Pancreas (tissue), 10 donors: ENCODE data around the gene RNF181. TPM values are rescaled to one million over a fixed set of nuclear protein-coding genes. Genes with fewer than 3 reads are reported as not detected.

Experiments
- ATAC-seq, 4 donors: fragments of 200-7000 bp; cut with Tn5 transposase; one replicate each; pipeline versions ENCODE4 v1.8.0 to v1.9.1; 2020; ENCODE audit warnings: mild to moderate bottlenecking in 4 of 4, moderate library complexity in 4 of 4
- DNase-seq, 6 donors: peaks; one replicate each; pipeline ENCODE4 v3.0.0-alpha.2; 2020
- FAIRE-seq: peaks from 2 replicates; lab custom pipeline; 2012; peaks lifted over from hg19 to GRCh38; lab: Jason Lieb, UNC
- H3K27ac ChIP-seq, 4 donors: fragments of 200-600 bp; sonication (generic); 1 replicate in 3 of 4; 2 replicates in 1 of 4; pipeline versions ENCODE4 v1.5.0 to v1.8.0; 2020
- H3K27me3 ChIP-seq, 4 donors: fragments of 200-600 bp; one replicate each; pipeline ENCODE4 v1.8.0; 2021
- H3K36me3 ChIP-seq, 3 donors: fragments of 200-600 bp; sonication (generic) in 1 of 3; one replicate each; pipeline versions ENCODE4 v1.5.0 to v1.8.0; 2020 to 2021
- H3K4me1 ChIP-seq, 3 donors: fragments of 200-600 bp; one replicate each; pipeline ENCODE4 v1.8.0; 2021
- H3K4me3 ChIP-seq, 4 donors: fragments of 200-600 bp; sonication (generic) in 2 of 4; one replicate each; pipeline versions ENCODE4 v1.5.0 to v1.8.0; 2020 to 2021
- H3K9me3 ChIP-seq, 4 donors: fragments of 200-600 bp; one replicate each; pipeline ENCODE4 v1.8.0; 2021
- WGBS, 2 donors: extraction: QIAGEN DNeasy Blood & Tissue Kit; methylation state at CpG; one replicate each; pipeline ENCODE4 v1.1.7; 2013; 5-methylcytosine and 5-hydroxymethylcytosine counted together
- intact Hi-C, 3 donors: fragments of 100-400 bp; cut with DNase I; formaldehyde crosslinking; loops; one replicate each; pipeline versions ENCODE4 v1.11.1 to v1.14.2; 2022
- polyA plus RNA-seq, 2 donors: library from polyadenylated mRNA; stranded (reverse); fragments of 200-250 nt; gene quantifications; one replicate each; pipeline ENCODE4 v1.2.3, GENCODE V29; 2013
- total RNA-seq, 6 donors: library from RNA; stranded (reverse); fragmentation: NEBNext Ultra II Directional in 4 of 6; extraction: Animal tissue kit (Norgen Biotek cat#: 25700) in 4 of 6; gene quantifications; one replicate each; pipeline versions ENCODE4 v1.2.1 to v1.2.4, GENCODE V29; 2021 to 2023
- TF ChIP-seq, protein P1 (sequence below), 4 donors: fragments of 200-600 bp; sonication (generic) in 3 of 4; IDR thresholded peaks; one replicate each; pipeline versions ENCODE4 v1.5.0 to v1.8.0; 2021; ENCODE audit warnings: antibody characterized with exemption in 4 of 4
- donor health status: healthy with polysubstance abuse.
- donor health status: DM: no; HTN: no; CAD: no; lungs with moderate emphysema.
- donor health status: DM: no; HTN: no; CAD: no.
- donor health status: control.
- donor health status: control.
- donor health status: Bipolar disorder and iron deficiency.
- donor health status: DM: yes; HTN: yes; CAD: no.
- donor health status: DM: no; HTN: no; CAD: no.
- donor health status: DM: no; HTN: no; CAD: no.
- donor health status: DM: yes; HTN: yes; CAD: no.

RNF181 gene
- total and polyA plus RNA-seq, 8 donors = 53.5 to 104 (median 65.5) TPM

DNA sequence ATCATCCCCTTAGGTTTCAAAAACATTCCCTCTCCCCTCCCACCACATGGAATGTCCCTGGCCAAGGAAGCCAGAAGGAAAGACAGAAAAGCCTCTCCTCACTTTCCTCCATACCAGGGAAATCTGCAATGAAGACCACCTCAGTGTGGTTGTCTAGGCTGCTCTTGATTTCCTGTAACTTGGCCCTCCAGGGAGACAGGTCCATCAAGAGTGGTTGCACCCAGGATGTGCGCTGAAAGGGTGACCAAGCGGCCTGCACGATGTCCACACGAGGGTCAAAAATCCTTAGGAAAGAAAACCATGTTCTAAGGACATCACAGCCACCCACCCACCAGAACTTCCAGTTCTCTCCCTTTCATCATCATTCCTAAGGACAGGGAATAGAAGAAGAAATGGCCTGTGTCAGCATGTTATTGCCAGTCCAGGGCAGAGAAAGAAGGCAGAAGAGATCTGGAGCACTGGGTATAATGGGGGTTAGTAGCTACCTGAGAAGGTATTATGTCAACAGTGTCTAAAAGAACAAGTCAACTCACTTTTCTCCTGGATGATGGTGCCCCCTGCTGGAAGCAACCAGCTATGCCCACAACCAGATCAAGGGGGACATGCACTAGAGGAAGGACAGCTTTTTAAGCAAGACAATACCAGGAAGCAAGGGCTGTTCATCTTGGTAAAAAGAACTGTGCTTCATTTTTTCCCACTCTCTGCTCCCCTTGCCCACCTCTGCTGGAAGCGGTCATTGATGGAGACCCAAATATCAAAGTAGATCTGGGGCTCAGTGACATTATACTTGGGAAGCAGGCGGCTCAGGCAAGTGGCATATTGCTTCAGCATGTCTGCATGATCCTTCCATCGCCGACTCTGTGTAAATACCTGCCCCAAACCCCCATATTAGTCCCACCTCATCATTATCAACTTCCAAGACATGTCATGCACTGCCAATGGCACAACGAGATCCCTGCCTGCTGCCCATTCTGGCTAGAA, 43.6 kb upstream of the RNF181 start:
- 45 to 53% methylated on average over 9 of the region's 9 CpGs for WGBS, 2 donors
- TF ChIP-seq, protein P1, sequence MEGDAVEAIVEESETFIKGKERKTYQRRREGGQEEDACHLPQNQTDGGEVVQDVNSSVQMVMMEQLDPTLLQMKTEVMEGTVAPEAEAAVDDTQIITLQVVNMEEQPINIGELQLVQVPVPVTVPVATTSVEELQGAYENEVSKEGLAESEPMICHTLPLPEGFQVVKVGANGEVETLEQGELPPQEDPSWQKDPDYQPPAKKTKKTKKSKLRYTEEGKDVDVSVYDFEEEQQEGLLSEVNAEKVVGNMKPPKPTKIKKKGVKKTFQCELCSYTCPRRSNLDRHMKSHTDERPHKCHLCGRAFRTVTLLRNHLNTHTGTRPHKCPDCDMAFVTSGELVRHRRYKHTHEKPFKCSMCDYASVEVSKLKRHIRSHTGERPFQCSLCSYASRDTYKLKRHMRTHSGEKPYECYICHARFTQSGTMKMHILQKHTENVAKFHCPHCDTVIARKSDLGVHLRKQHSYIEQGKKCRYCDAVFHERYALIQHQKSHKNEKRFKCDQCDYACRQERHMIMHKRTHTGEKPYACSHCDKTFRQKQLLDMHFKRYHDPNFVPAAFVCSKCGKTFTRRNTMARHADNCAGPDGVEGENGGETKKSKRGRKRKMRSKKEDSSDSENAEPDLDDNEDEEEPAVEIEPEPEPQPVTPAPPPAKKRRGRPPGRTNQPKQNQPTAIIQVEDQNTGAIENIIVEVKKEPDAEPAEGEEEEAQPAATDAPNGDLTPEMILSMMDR (IDR thresholded peaks at IDR 0.05) = peak; percentile 75 to 87 (median 85)
- intact Hi-C loops = loop anchor here (5.0 to 10.0 kb wide), 2 partner anchors 127 to 130 kb away; no protein-coding TSS in a partner anchor
- Histone ChIP-seq H3K4me1 (peaks cover 0 to 11% (median 0%) of the 10 kb centered on the region in 3 donors), H3K27ac (peak overlapping the region in 1 of 4 donors; percentile 30), H3K4me3 (no peak overlapping the region), H3K9me3 (no peaks in the 10 kb centered on the region), H3K27me3 (no peaks in the 10 kb centered on the region), H3K36me3 (peaks cover 0 to 48% (median 8%) of the 10 kb centered on the region in 3 donors)
- FAIRE-seq (no peak), DNase-seq (peak; percentile 80 to 91 (median 86)), ATAC-seq (peak; percentile 60 to 92 (median 80))

DNA sequence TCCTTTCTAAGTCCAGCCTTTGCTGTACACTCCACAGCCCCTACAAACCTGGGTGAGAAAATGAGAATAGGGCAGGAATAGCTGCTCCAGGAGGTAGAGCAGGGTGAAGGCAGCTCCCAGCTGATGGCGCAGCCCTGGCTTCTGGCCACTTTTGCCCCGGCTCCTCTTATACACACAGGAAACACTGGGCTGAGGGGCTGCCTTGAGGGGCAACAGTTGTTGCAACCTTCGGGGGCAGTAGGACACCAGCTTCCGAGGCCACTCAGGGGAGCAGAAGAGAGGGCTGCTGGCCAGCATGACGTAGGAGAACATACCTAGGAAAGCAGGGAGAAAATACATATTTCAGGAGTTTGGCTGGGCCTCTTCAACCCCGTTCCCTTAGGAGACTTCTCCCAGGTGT, 42.4 kb upstream of the RNF181 start:
- Histone ChIP-seq H3K27me3 (no peaks in the 10 kb centered on the region), H3K4me1 (peaks cover 0 to 11% (median 0%) of the 10 kb centered on the region in 3 donors), H3K36me3 (peaks cover 0 to 48% (median 8%) of the 10 kb centered on the region in 3 donors), H3K27ac (no peak overlapping the region), H3K4me3 (no peak overlapping the region), H3K9me3 (no peaks in the 10 kb centered on the region)
- intact Hi-C loops = loop anchor here (5.0 to 10.0 kb wide), 2 partner anchors 128 to 131 kb away; no protein-coding TSS in a partner anchor
- DNase-seq (no peak), FAIRE-seq (no peak), ATAC-seq (no peak)
- TF ChIP-seq, protein P1 (IDR thresholded peaks at IDR 0.05) = no peak
- 82 to 88% methylated on average over 6 of the region's 6 CpGs for WGBS, 2 donors

DNA sequence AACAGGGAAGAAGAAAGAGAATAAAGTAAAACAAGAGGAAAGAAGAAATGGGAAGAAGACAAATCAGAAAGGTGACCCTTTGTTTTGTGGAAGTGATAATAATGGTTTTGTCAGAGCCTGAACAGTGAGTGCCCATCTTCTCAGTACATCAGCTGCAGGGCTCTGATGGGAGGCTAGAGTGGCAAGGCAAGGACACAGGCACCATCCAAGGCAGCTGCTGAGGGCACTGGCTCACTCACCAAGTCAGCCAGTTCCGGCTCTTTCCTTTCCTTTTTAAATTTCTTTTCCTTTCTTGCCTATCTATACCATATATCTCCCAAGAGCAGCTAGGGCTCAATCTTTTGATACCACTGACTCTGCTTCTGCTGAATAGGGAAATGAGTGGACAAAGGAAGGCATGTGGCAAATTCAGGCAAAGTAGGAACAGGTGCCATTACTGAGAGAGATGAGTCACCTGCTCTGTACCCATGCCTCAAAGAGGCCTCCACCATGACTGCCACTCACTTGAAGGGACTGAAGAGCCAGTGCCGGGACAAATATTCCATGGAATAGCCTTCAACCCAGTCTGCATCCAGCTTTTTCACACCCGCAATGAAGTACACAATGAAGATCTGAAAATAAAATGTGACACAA, 40.4 kb upstream of the RNF181 start:
- no peaks in the 10 kb centered on the region for H3K9me3 ChIP-seq
- peaks cover 0 to 20% (median 9%) of the 10 kb centered on the region in 3 donors for H3K4me1 ChIP-seq
- H3K36me3 ChIP-seq = peaks cover 0 to 43% (median 8%) of the 10 kb centered on the region in 3 donors
- TF ChIP-seq, protein P1 (IDR thresholded peaks at IDR 0.05) = no peak
- no peaks in the 10 kb centered on the region for H3K27me3 ChIP-seq
- DNase-seq (no peak), ATAC-seq (no peak), FAIRE-seq (no peak)
- no peak overlapping the region for H3K4me3 ChIP-seq
- no peak overlapping the region for H3K27ac ChIP-seq
- WGBS, 2 donors = 89 to 92% methylated on average over 3 of the region's 3 CpGs
- intact Hi-C loops = loop anchor here (5.0 to 10.0 kb wide), 2 partner anchors 130 to 133 kb away; no protein-coding TSS in a partner anchor

DNA sequence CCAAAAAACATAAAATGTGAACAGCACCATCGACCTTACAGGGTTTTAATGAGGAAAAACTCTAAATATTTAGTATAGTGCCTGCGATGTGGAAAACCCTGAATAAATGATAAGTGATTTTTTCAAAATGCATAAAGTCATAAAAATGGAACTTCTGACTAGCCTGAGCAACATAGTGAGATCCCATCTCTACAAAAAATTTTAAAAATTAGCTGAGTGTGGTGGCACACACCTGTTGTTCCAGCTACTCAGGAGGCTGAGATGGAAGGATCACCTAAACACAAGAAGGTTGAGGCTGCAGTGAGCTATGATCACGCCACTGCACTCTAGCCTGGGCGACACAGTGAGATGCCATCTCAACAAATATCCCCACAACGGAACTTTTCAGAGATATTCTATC, 38.4 kb upstream of the RNF181 start:
- Histone ChIP-seq H3K27me3 (no peaks in the 10 kb centered on the region), H3K27ac (no peak overlapping the region), H3K4me3 (no peak overlapping the region), H3K36me3 (peaks cover 0 to 28% (median 3%) of the 10 kb centered on the region in 3 donors), H3K9me3 (no peaks in the 10 kb centered on the region), H3K4me1 (peaks cover 0 to 17% (median 9%) of the 10 kb centered on the region in 3 donors)
- intact Hi-C loops = loop anchor here in 1 of 3 donors (10.0 kb wide), 1 partner anchor 132 kb away; no protein-coding TSS in a partner anchor
- FAIRE-seq (no peak), ATAC-seq (no peak), DNase-seq (no peak)
- TF ChIP-seq, protein P1 (IDR thresholded peaks at IDR 0.05) = no peak
- WGBS, 2 donors = 88 to 90% methylated on average over 5 of the region's 5 CpGs
